CD14-positive monocyte (primary cell): ENCODE data around the gene TLCD4. TPM values are rescaled to one million over a fixed set of nuclear protein-coding genes. Genes with fewer than 3 reads are reported as not detected.
"Not testable (repeated sequence)": the region's sequence is repeated elsewhere in the genome, so short reads cannot be mapped to it uniquely, and the experiment has no call there.

ENCODE experiments used
- DNase-seq, 3 donors: peaks; one replicate each; pipeline ENCODE4 v3.0.0-alpha.2; 2011 to 2022
- H2AFZ ChIP-seq: 2 replicates; pipeline ENCODE4 v1.6.0; 2012; ENCODE audit warnings: mild to moderate bottlenecking, low read depth, low read length, inconsistent platforms; ENCODE audit not compliant: insufficient read depth, poor library complexity, severe bottlenecking
- H3K27ac ChIP-seq, 2 donors: 1 replicate in 1 of 2; 2 replicates in 1 of 2; pipeline ENCODE4 v1.5.1; 2012 to 2013; ENCODE audit warnings: low read length in 2 of 2, control low read depth in 1 of 2, inconsistent platforms in 1 of 2, low read depth in 1 of 2, mild to moderate bottlenecking in 1 of 2
- H3K27me3 ChIP-seq, 2 donors: one replicate each; pipeline versions ENCODE4 v1.6.0 to v1.6.1; 2011 to 2013; ENCODE audit warnings: low read length in 2 of 2; ENCODE audit not compliant: control insufficient read depth in 2 of 2, insufficient read depth in 2 of 2
- H3K36me3 ChIP-seq, 2 donors: replicated peaks in 1 of 2; 1 replicate in 1 of 2; 2 replicates in 1 of 2; pipeline versions ENCODE4 v1.5.1 to v1.6.1; 2012 to 2013; ENCODE audit warnings: low read length in 2 of 2, control low read depth in 1 of 2, inconsistent platforms in 1 of 2, mild to moderate bottlenecking in 1 of 2; ENCODE audit not compliant: insufficient read depth in 2 of 2, control insufficient read depth in 1 of 2
- H3K4me1 ChIP-seq, 2 donors: 1 replicate in 1 of 2; 2 replicates in 1 of 2; pipeline versions ENCODE4 v1.5.1 to v1.6.1; 2012 to 2013; ENCODE audit warnings: low read length in 2 of 2, control low read depth in 1 of 2, inconsistent platforms in 1 of 2, mild to moderate bottlenecking in 1 of 2, moderate library complexity in 1 of 2; ENCODE audit not compliant: insufficient read depth in 2 of 2, control insufficient read depth in 1 of 2
- H3K4me2 ChIP-seq: replicated peaks from 2 replicates; pipeline ENCODE3; 2012; ENCODE audit warnings: low read length, moderate library complexity, mild to moderate bottlenecking; ENCODE audit not compliant: poor library complexity, severe bottlenecking; ENCODE audit errors: extremely low read depth
- H3K4me3 ChIP-seq, 3 experiments: fragments of 200-600 bp in 1 of 3; sonication (generic) in 1 of 3; replicated peaks in 1 of 3; 1 replicate in 2 of 3; 2 replicates in 1 of 3; pipeline ENCODE4 v1.5.1; 2011 to 2013; ENCODE audit warnings: low read length in 3 of 3, mild to moderate bottlenecking in 3 of 3, control low read depth in 2 of 3, low read depth in 2 of 3, inconsistent platforms in 1 of 3, moderate library complexity in 1 of 3
- H3K79me2 ChIP-seq: 2 replicates; pipeline ENCODE4 v1.6.0; 2012; ENCODE audit warnings: mild to moderate bottlenecking, control low read depth, inconsistent platforms, low read length, moderate library complexity; ENCODE audit not compliant: insufficient read depth
- H3K9ac ChIP-seq: 2 replicates; pipeline ENCODE4 v1.6.0; 2017; ENCODE audit warnings: low read length, mild to moderate bottlenecking; ENCODE audit not compliant: insufficient read depth, poor library complexity, severe bottlenecking
- H3K9me3 ChIP-seq, 2 donors: replicated peaks in 1 of 2; 1 replicate in 1 of 2; 2 replicates in 1 of 2; pipeline versions ENCODE4 v1.5.1 to v1.6.1; 2012 to 2013; ENCODE audit warnings: low read length in 2 of 2, control low read depth in 1 of 2; ENCODE audit not compliant: control insufficient read depth in 1 of 2, insufficient read depth in 1 of 2
- H4K20me1 ChIP-seq: 2 replicates; pipeline ENCODE4 v1.6.0; 2012; ENCODE audit warnings: mild to moderate bottlenecking, low read length, control low read depth, moderate library complexity; ENCODE audit not compliant: insufficient read depth
- H3K27ac Mint-ChIP-seq, 7 donors: one replicate each; pipeline ENCODE4 v1.8.0; 2020; ENCODE audit warnings: mild to moderate bottlenecking in 7 of 7, mixed read lengths in 7 of 7, moderate library complexity in 6 of 7, inconsistent platforms in 2 of 7
- H3K27me3 Mint-ChIP-seq, 3 donors: one replicate each; pipeline ENCODE4 v1.8.0; 2021 to 2022; ENCODE audit warnings: low read depth in 3 of 3, mild to moderate bottlenecking in 3 of 3, mixed read lengths in 3 of 3, moderate library complexity in 3 of 3, inconsistent platforms in 1 of 3
- H3K36me3 Mint-ChIP-seq, 2 donors: one replicate each; pipeline ENCODE4 v1.8.0; 2020; ENCODE audit warnings: mixed read lengths in 2 of 2, inconsistent platforms in 1 of 2, mild to moderate bottlenecking in 1 of 2
- H3K4me1 Mint-ChIP-seq: one replicate; pipeline ENCODE4 v1.8.0; 2020; ENCODE audit warnings: mild to moderate bottlenecking, mixed read lengths
- H3K4me3 Mint-ChIP-seq, 2 donors: one replicate each; pipeline ENCODE4 v1.8.0; 2020; ENCODE audit warnings: mild to moderate bottlenecking in 2 of 2, mixed read lengths in 2 of 2, moderate library complexity in 1 of 2
- H3K9me3 Mint-ChIP-seq, 7 donors: one replicate each; pipeline ENCODE4 v1.8.0; 2020 to 2022; ENCODE audit warnings: mixed read lengths in 7 of 7, mild to moderate bottlenecking in 6 of 7, moderate library complexity in 6 of 7, inconsistent platforms in 2 of 7
- WGBS: methylation state at CpG from one replicate; pipeline ENCODE4 v1.1.5; 2013; ENCODE audit warnings: missing lambda C conversion rate; ENCODE audit not compliant: insufficient coverage; 5-methylcytosine and 5-hydroxymethylcytosine counted together
- intact Hi-C, 2 donors: fragments of 100-400 bp; cut with micrococcal nuclease; formaldehyde crosslinking; loops; one replicate each; pipeline versions ENCODE4 v1.15.0 to v1.15.1; 2023
- polyA plus RNA-seq, 3 donors: library from polyadenylated mRNA; depleted of rRNA in 1 of 3; unstranded in 2 of 3; stranded (reverse) in 1 of 3; fragments of 300-500 nt in 2 of 3; fragments of >200 nt in 1 of 3; fragmentation: Illumina TruSeq in 2 of 3; gene quantifications; 1 replicate in 2 of 3; 2 replicates in 1 of 3; pipeline ENCODE4 v1.2.3, GENCODE V29; 2012 to 2021
- TF ChIP-seq, protein P1 (sequence below): fragments of 200-600 bp; IDR thresholded peaks from one replicate; pipeline ENCODE4 v1.8.0; 2022; ENCODE audit warnings: antibody characterized with exemption, mild to moderate bottlenecking

The TLCD4 gene
- polyA plus RNA-seq, 3 donors = not detected

DNA sequence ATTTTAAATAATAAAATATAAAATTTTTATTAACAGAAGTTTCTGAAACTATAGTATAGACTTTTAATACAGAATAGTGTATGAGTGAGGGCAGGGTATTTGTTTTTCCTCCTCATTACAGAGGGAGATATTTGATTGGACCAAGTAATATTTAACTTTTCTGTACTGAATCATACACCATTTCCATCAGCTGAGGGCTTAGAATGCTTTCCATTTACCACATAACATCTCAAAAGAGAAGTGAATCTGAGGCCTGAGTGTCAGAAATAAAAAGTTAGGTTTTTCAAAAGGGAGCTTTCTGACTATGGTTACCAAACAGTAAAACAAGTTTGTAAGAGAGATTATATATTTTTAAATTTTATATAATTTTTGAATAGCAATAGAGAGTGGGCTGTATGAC is 29.5 kb downstream of the TLCD4 start:
- Histone ChIP-seq H3K4me1 (no peaks in the 10 kb centered on the region), H3K27me3 (no peaks in the 10 kb centered on the region), H3K36me3 (no peaks in the 10 kb centered on the region), H3K4me3 (no peak overlapping the region), H3K9ac (no peak overlapping the region), H3K27ac (no peak overlapping the region), H3K4me2 (no peak overlapping the region), H2AFZ (no peak overlapping the region), H3K79me2 (no peaks in the 10 kb centered on the region), H3K9me3 (no peaks in the 10 kb centered on the region), H4K20me1 (no peaks in the 10 kb centered on the region)
- Mint-ChIP-seq H3K36me3 (no peaks in the 10 kb centered on the region), H3K4me3 (no peak overlapping the region), H3K27me3 (peaks cover 0 to 3% (median 0%) of the 10 kb centered on the region in 3 donors), H3K4me1 (no peaks in the 10 kb centered on the region), H3K27ac (no peak overlapping the region), H3K9me3 (peaks cover 0 to 3% (median 0%) of the 10 kb centered on the region in 7 donors)
- TF ChIP-seq, protein P1, sequence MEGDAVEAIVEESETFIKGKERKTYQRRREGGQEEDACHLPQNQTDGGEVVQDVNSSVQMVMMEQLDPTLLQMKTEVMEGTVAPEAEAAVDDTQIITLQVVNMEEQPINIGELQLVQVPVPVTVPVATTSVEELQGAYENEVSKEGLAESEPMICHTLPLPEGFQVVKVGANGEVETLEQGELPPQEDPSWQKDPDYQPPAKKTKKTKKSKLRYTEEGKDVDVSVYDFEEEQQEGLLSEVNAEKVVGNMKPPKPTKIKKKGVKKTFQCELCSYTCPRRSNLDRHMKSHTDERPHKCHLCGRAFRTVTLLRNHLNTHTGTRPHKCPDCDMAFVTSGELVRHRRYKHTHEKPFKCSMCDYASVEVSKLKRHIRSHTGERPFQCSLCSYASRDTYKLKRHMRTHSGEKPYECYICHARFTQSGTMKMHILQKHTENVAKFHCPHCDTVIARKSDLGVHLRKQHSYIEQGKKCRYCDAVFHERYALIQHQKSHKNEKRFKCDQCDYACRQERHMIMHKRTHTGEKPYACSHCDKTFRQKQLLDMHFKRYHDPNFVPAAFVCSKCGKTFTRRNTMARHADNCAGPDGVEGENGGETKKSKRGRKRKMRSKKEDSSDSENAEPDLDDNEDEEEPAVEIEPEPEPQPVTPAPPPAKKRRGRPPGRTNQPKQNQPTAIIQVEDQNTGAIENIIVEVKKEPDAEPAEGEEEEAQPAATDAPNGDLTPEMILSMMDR = no peak
- DNase-seq = no peak
- intact Hi-C loops = no loop called here

DNA sequence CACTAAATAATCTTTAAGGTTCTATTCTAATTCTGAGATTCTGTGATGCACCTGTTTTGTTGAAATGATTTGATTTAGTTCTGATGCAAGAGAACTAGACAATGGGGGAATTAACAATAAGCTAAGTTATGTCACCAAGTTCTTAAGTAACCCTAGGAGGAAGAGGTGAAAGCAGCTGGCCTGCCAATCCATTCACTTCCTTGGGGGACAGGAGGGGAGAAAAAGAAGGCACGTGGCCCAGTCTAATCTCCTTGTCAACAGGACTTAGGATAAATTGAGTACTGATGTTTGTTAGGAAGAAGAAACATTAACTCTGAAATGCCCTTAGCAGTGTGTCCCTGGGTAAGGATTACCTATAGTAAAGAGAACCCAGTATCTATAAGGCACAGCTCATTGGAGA is 36.9 kb downstream of the TLCD4 start:
- Histone ChIP-seq H3K4me3 (no peak overlapping the region), H3K4me2 (no peak overlapping the region), H3K27me3 (no peaks in the 10 kb centered on the region), H2AFZ (no peak overlapping the region), H3K4me1 (no peaks in the 10 kb centered on the region), H3K9me3 (no peaks in the 10 kb centered on the region), H3K27ac (no peak overlapping the region), H3K79me2 (no peaks in the 10 kb centered on the region), H3K36me3 (no peaks in the 10 kb centered on the region), H3K9ac (no peak overlapping the region), H4K20me1 (no peaks in the 10 kb centered on the region)
- intact Hi-C loops = no loop called here
- Mint-ChIP-seq H3K27ac (no peak overlapping the region), H3K9me3 (peaks cover 0 to 2% (median 0%) of the 10 kb centered on the region in 7 donors), H3K4me3 (no peak overlapping the region), H3K4me1 (no peaks in the 10 kb centered on the region), H3K36me3 (no peaks in the 10 kb centered on the region), H3K27me3 (peaks cover 2 to 3% (median 3%) of the 10 kb centered on the region in 3 donors)
- DNase-seq = no peak
- TF ChIP-seq, protein P1 = no peak
- WGBS = 50% methylated on average over 1 of the region's 1 CpG

DNA sequence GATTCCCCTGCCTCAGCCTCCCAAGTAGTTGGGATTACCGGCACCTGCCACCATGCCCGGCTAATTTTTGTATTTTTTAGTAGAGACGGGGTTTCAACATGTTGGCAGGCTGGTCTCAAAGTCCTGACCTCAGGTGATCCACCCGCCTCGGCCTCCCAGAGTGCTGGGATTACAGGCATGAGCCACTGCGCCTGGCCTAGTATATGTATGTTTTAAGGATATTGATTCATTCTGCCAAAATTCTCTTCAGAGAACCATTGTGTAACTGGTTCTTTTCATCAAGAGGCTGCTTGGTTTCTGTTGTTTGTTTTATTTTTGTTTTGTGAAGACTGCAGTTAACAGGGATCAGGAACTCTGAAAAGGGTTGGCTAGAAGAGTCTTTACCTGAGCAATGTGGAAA is 48.4 kb downstream of the TLCD4 start:
- H3K4me3 Mint-ChIP-seq, H2AFZ ChIP-seq, H4K20me1 ChIP-seq, H3K27me3 ChIP-seq, H3K4me2 ChIP-seq, H3K4me3 ChIP-seq, intact Hi-C loops, H3K4me1 ChIP-seq, H3K27me3 Mint-ChIP-seq, H3K36me3 Mint-ChIP-seq, DNase-seq, H3K36me3 ChIP-seq, H3K27ac Mint-ChIP-seq, H3K4me1 Mint-ChIP-seq, H3K9ac ChIP-seq, H3K27ac ChIP-seq, H3K79me2 ChIP-seq: not testable (repeated sequence)
- H3K9me3 Mint-ChIP-seq = peaks cover 12 to 28% (median 18%) of the 10 kb centered on the region in 7 donors
- peaks cover 4 to 10% of the 10 kb centered on the region in 2 donors for H3K9me3 ChIP-seq
- no CpG with 5 or more reads among the region's 6 CpGs for WGBS
